GM23338 (cell line): ENCODE results near the gene LPAR4. TPM values are rescaled to one million over a fixed set of nuclear protein-coding genes. Genes with fewer than 3 reads are reported as not detected.

Source experiments
- ATAC-seq: fragments of 200-7000 bp; cut with Tn5 transposase; 3 replicates; pipeline ENCODE4 v1.9.1; 2020
- DNase-seq: peaks from one replicate; pipeline ENCODE4 v3.0.0-alpha.2; 2015; ENCODE audit warnings: low spot score
- H2AFZ ChIP-seq: fragments of 200-600 bp; sonication (generic); 2 replicates; pipeline ENCODE4 v1.8.0; 2016; ENCODE audit warnings: antibody characterized with exemption, mild to moderate bottlenecking, moderate library complexity
- H3F3A ChIP-seq: fragments of 200-600 bp; sonication (generic); replicated peaks from 2 replicates; pipeline ENCODE4 v1.8.0; 2017; ENCODE audit warnings: antibody characterized with exemption, mixed run types, low read depth
- H3K27ac ChIP-seq: fragments of 200-600 bp; sonication (generic); 2 replicates; pipeline ENCODE4 v1.6.1; 2016; ENCODE audit warnings: low read depth
- H3K27me3 ChIP-seq: fragments of 200-600 bp; sonication (generic); 2 replicates; pipeline ENCODE4 v1.8.0; 2016; ENCODE audit warnings: mild to moderate bottlenecking, mixed run types, moderate library complexity; ENCODE audit not compliant: insufficient read depth
- H3K36me3 ChIP-seq: fragments of 200-600 bp; sonication (generic); 2 replicates; pipeline ENCODE4 v1.8.0; 2016; ENCODE audit warnings: mild to moderate bottlenecking; ENCODE audit not compliant: insufficient read depth
- H3K4me1 ChIP-seq: fragments of 200-600 bp; sonication (generic); 2 replicates; pipeline ENCODE4 v1.8.0; 2016; ENCODE audit warnings: mild to moderate bottlenecking, moderate library complexity; ENCODE audit not compliant: insufficient read depth
- H3K4me2 ChIP-seq: fragments of 200-600 bp; sonication (generic); 2 replicates; pipeline ENCODE4 v1.7.1; 2017; ENCODE audit warnings: mixed run types
- H3K4me3 ChIP-seq: fragments of 200-600 bp; sonication (generic); 2 replicates; pipeline ENCODE4 v1.6.1; 2016; ENCODE audit warnings: mixed run types
- H3K79me2 ChIP-seq: fragments of 200-600 bp; sonication (generic); replicated peaks from 2 replicates; pipeline ENCODE4 v1.8.0; 2017; ENCODE audit warnings: mild to moderate bottlenecking; ENCODE audit not compliant: insufficient read depth
- H3K9me2 ChIP-seq: fragments of 200-600 bp; sonication (generic); 2 replicates; pipeline ENCODE4 v1.8.0; 2017; ENCODE audit not compliant: insufficient read depth
- H4K20me1 ChIP-seq: fragments of 200-600 bp; sonication (generic); replicated peaks from 2 replicates; pipeline ENCODE4 v1.8.0; 2017; ENCODE audit warnings: mild to moderate bottlenecking; ENCODE audit not compliant: insufficient read depth
- H3K27ac Mint-ChIP-seq: 2 replicates; pipeline ENCODE4 v1.8.0; 2020; ENCODE audit warnings: inconsistent platforms, mild to moderate bottlenecking, moderate library complexity, mixed read lengths
- H3K27me3 Mint-ChIP-seq: 3 replicates; pipeline ENCODE4 v1.8.0; 2022; ENCODE audit warnings: low read depth, mild to moderate bottlenecking, moderate library complexity, mixed read lengths, inconsistent platforms; ENCODE audit not compliant: insufficient read depth, poor library complexity
- H3K36me3 Mint-ChIP-seq: 3 replicates; pipeline ENCODE4 v1.8.0; 2021; ENCODE audit warnings: low read depth, mild to moderate bottlenecking, inconsistent platforms, moderate library complexity, mixed read lengths
- H3K4me1 Mint-ChIP-seq: 3 replicates; pipeline ENCODE4 v1.8.0; 2020; ENCODE audit warnings: mild to moderate bottlenecking, inconsistent platforms, mixed read lengths
- H3K4me3 Mint-ChIP-seq: 3 replicates; pipeline ENCODE4 v1.8.0; 2021; ENCODE audit warnings: moderate library complexity, mild to moderate bottlenecking, inconsistent platforms, mixed read lengths
- H3K9me3 Mint-ChIP-seq: 3 replicates; pipeline ENCODE4 v1.8.0; 2020; ENCODE audit warnings: moderate library complexity, mild to moderate bottlenecking, inconsistent platforms, mixed read lengths
- CREB1 ChIP-seq: fragments of 250-450 bp; sonication (Bioruptor Pico); IDR thresholded peaks from 2 replicates; pipeline ENCODE4 v1.5.0; 2020; ENCODE audit warnings: low read depth, mild to moderate bottlenecking, moderate library complexity
- CTCF ChIP-seq, 2 experiments: fragments of 200-600 bp in 1 of 2; sonication (generic) in 1 of 2; conservative IDR thresholded peaks; 2 replicates each; pipeline versions ENCODE4 v1.5.1 to v1.6.1; 2016 to 2017; ENCODE audit warnings: antibody characterized with exemption in 2 of 2, low read depth in 2 of 2, mild to moderate bottlenecking in 2 of 2, moderate library complexity in 1 of 2
- ETS1 ChIP-seq: IDR thresholded peaks from 2 replicates; pipeline ENCODE4 v1.6.1; 2016; ENCODE audit warnings: antibody characterized with exemption
- EZH2 ChIP-seq: fragments of 200-600 bp; sonication (generic); IDR thresholded peaks from one replicate; pipeline ENCODE4 v1.8.0; 2017; ENCODE audit warnings: antibody characterized with exemption, mild to moderate bottlenecking, low read depth; ENCODE audit not compliant: unreplicated experiment
- EZH2phosphoT487 ChIP-seq: fragments of 200-600 bp; sonication (generic); IDR thresholded peaks from one replicate; pipeline ENCODE4 v1.8.1; 2018; ENCODE audit warnings: antibody characterized with exemption; ENCODE audit not compliant: unreplicated experiment
- JUNB ChIP-seq: IDR thresholded peaks from one replicate; pipeline ENCODE4 v1.6.1; 2016; ENCODE audit warnings: antibody characterized with exemption; ENCODE audit not compliant: unreplicated experiment
- NANOG ChIP-seq: IDR thresholded peaks from 2 replicates; pipeline ENCODE4 v1.6.1; 2016; ENCODE audit warnings: antibody characterized with exemption, borderline replicate concordance
- POLR2AphosphoS5 ChIP-seq: IDR thresholded peaks from 2 replicates; pipeline ENCODE4 v1.6.1; 2016; ENCODE audit warnings: antibody characterized with exemption, low read depth
- REST ChIP-seq: IDR thresholded peaks from one replicate; pipeline ENCODE4 v1.6.1; 2018; ENCODE audit warnings: antibody characterized with exemption; ENCODE audit not compliant: unreplicated experiment
- STAT1 ChIP-seq: IDR thresholded peaks from one replicate; pipeline ENCODE4 v1.6.1; 2016; ENCODE audit warnings: antibody characterized with exemption; ENCODE audit not compliant: unreplicated experiment
- ZNF114 ChIP-seq: fragments of 250-450 bp; sonication (Bioruptor Pico); IDR thresholded peaks from 2 replicates; pipeline ENCODE4 v1.5.0; 2020; ENCODE audit warnings: mild to moderate bottlenecking, moderate library complexity
- ZNF331 ChIP-seq: fragments of 250-450 bp; sonication (Bioruptor Pico); IDR thresholded peaks from 2 replicates; pipeline ENCODE4 v1.5.0; 2020; ENCODE audit warnings: low read depth, mild to moderate bottlenecking, moderate library complexity
- ZNF462 ChIP-seq: fragments of 250-450 bp; sonication (Bioruptor Pico); IDR thresholded peaks from 2 replicates; pipeline ENCODE4 v1.5.0; 2020; ENCODE audit warnings: mild to moderate bottlenecking, moderate library complexity
- polyA plus RNA-seq: library from polyadenylated mRNA; unstranded; fragments of >200 nt; fragmentation: Nextera tagmentation; extraction: Ambion mirVana; gene quantifications from 2 replicates; pipeline ENCODE4 v1.2.1, GENCODE V29; 2016
- total RNA-seq: library from RNA; depleted of rRNA; stranded (reverse); fragments of >200 nt; shearing (Covaris generic); gene quantifications from 2 replicates; pipeline ENCODE4 v1.2.3, GENCODE V29; 2014

The LPAR4 gene
- total and polyA plus RNA-seq, 2 experiments from 2014 or later, result 14.1 to 14.9 TPM

- Histone ChIP-seq H3K36me3 (no peaks in the 10 kb centered on the region), H3K4me1 (no peaks in the 10 kb centered on the region), H3F3A (no peaks in the 10 kb centered on the region), H3K9me2 (no peaks in the 10 kb centered on the region), H3K79me2 (no peaks in the 10 kb centered on the region), H3K4me2 (no peak overlapping the region), H3K27ac (no peak overlapping the region), H4K20me1 (no peaks in the 10 kb centered on the region), H2AFZ (no peak overlapping the region), H3K4me3 (no peak overlapping the region), H3K27me3 (no peaks in the 10 kb centered on the region)
- peaks cover 4% of the 10 kb centered on the region; the same call in 2 of the 3 replicates for H3K36me3 Mint-ChIP-seq
- TF ChIP-seq ZNF462 (CRISPR knock-in tag), result no peak
- no peak for TF ChIP-seq ZNF331 (CRISPR knock-in tag)
- no peak for TF ChIP-seq NANOG
- no peak for TF ChIP-seq STAT1
- TF ChIP-seq REST, result no peak
- no peak for TF ChIP-seq ZNF114 (CRISPR knock-in tag)
- TF ChIP-seq EZH2phosphoT487, result no peak
- TF ChIP-seq CTCF (conservative IDR thresholded peaks at IDR 0.05; ENCODE audit: low read depth in 2 of 2), result no peak
- no peak for TF ChIP-seq JUNB
- TF ChIP-seq POLR2AphosphoS5, result no peak
- no peak for TF ChIP-seq CREB1 (CRISPR knock-in tag)
- TF ChIP-seq ETS1, result no peak
- TF ChIP-seq EZH2, result no peak
- H3K4me1 Mint-ChIP-seq, result no peaks in the 10 kb centered on the region
- H3K27ac Mint-ChIP-seq, result no peak overlapping the region
- H3K27me3 Mint-ChIP-seq, result no peaks in the 10 kb centered on the region
- H3K4me3 Mint-ChIP-seq, result no peak overlapping the region
- peaks cover 19% of the 10 kb centered on the region for H3K9me3 Mint-ChIP-seq
- ATAC-seq, result no peak
- no peak for DNase-seq
These were observed 53.2 kb downstream of the LPAR4 start for GRCh38 chrX:78800694-78801093.
